OCI-LY1 (cell line): Measurements from ENCODE around the gene RAD51B.

Experiments
- EZH2 ChIP-seq: fragments of 200-600 bp; sonication (generic), shearing (Covaris generic); IDR thresholded peaks from 2 replicates; pipeline ENCODE4 v1.8.0; 2017; ENCODE audit warnings: borderline replicate concordance, mixed run types, mild to moderate bottlenecking, antibody characterized with exemption, low read length, moderate library complexity, mixed read lengths
- TF ChIP-seq, protein P1 (sequence below): fragments of 200-600 bp; sonication (generic), shearing (Covaris generic); IDR thresholded peaks from 2 replicates; pipeline ENCODE4 v1.5.1; 2017; ENCODE audit warnings: mild to moderate bottlenecking, antibody characterized with exemption, low read length, moderate library complexity, mixed read lengths

GRCh38 chr14:68658943-68659931 lies 839.7 kb downstream of the RAD51B start:
- TF ChIP-seq, protein P1, sequence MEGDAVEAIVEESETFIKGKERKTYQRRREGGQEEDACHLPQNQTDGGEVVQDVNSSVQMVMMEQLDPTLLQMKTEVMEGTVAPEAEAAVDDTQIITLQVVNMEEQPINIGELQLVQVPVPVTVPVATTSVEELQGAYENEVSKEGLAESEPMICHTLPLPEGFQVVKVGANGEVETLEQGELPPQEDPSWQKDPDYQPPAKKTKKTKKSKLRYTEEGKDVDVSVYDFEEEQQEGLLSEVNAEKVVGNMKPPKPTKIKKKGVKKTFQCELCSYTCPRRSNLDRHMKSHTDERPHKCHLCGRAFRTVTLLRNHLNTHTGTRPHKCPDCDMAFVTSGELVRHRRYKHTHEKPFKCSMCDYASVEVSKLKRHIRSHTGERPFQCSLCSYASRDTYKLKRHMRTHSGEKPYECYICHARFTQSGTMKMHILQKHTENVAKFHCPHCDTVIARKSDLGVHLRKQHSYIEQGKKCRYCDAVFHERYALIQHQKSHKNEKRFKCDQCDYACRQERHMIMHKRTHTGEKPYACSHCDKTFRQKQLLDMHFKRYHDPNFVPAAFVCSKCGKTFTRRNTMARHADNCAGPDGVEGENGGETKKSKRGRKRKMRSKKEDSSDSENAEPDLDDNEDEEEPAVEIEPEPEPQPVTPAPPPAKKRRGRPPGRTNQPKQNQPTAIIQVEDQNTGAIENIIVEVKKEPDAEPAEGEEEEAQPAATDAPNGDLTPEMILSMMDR: no peak
- no peak for TF ChIP-seq EZH2
